H9 (cell line): ENCODE results near the gene CALCA. TPM values are rescaled to one million over a fixed set of nuclear protein-coding genes. Genes with fewer than 3 reads are reported as not detected.

Source experiments
- DNase-seq: peaks from one replicate; pipeline ENCODE4 v3.0.0-alpha.2; 2017
- H2AFZ ChIP-seq: one replicate; pipeline ENCODE4 v1.6.1; 2013; ENCODE audit warnings: mild to moderate bottlenecking, low read length, control low read depth, moderate library complexity
- H2AK5ac ChIP-seq: 2 replicates; pipeline ENCODE4 v1.6.1; 2013; ENCODE audit warnings: low read length, control low read depth, mixed read lengths; ENCODE audit not compliant: insufficient read length
- H2BK120ac ChIP-seq: one replicate; pipeline ENCODE4 v1.6.1; 2013; ENCODE audit warnings: low read depth, mild to moderate bottlenecking, low read length, control low read depth, inconsistent platforms; ENCODE audit not compliant: poor library complexity, severe bottlenecking
- H2BK12ac ChIP-seq: 2 replicates; pipeline ENCODE4 v1.6.1; 2013; ENCODE audit warnings: low read length, control low read depth, mixed read lengths, low read depth; ENCODE audit not compliant: insufficient read length
- H2BK15ac ChIP-seq: 2 replicates; pipeline ENCODE4 v1.6.1; 2013; ENCODE audit warnings: low read depth, low read length, control low read depth
- H2BK20ac ChIP-seq: one replicate; pipeline ENCODE4 v1.6.1; 2013; ENCODE audit warnings: low read depth, mild to moderate bottlenecking, low read length, control low read depth, inconsistent platforms; ENCODE audit not compliant: poor library complexity, severe bottlenecking
- H2BK5ac ChIP-seq: 2 replicates; pipeline ENCODE4 v1.6.1; 2013; ENCODE audit warnings: low read length, control low read depth, mixed read lengths; ENCODE audit not compliant: insufficient read length
- H3K14ac ChIP-seq: 2 replicates; pipeline ENCODE4 v1.6.1; 2013; ENCODE audit warnings: low read length, control low read depth; ENCODE audit not compliant: insufficient read depth
- H3K18ac ChIP-seq: 2 replicates; pipeline ENCODE4 v1.6.1; 2013; ENCODE audit warnings: low read depth, mild to moderate bottlenecking, mixed read lengths, low read length, control low read depth; ENCODE audit not compliant: insufficient read length
- H3K23ac ChIP-seq: 2 replicates; pipeline ENCODE4 v1.6.1; 2013; ENCODE audit warnings: low read length, control low read depth, mixed read lengths, low read depth; ENCODE audit not compliant: insufficient read length
- H3K23me2 ChIP-seq: 2 replicates; pipeline ENCODE4 v1.6.1; 2013; ENCODE audit warnings: low read depth, mild to moderate bottlenecking, mixed read lengths, low read length, control low read depth; ENCODE audit not compliant: insufficient read length, poor library complexity, severe bottlenecking
- H3K27ac ChIP-seq: 2 replicates; pipeline ENCODE4 v1.5.1; 2013; ENCODE audit warnings: low read length, control low read depth, mixed read lengths, low read depth; ENCODE audit not compliant: insufficient read length
- H3K27me3 ChIP-seq: 2 replicates; pipeline ENCODE4 v1.6.1; 2013; ENCODE audit warnings: low read length, control low read depth, inconsistent platforms; ENCODE audit not compliant: insufficient read depth
- H3K4ac ChIP-seq: 2 replicates; pipeline ENCODE4 v1.6.1; 2013; ENCODE audit warnings: low read depth, mild to moderate bottlenecking, control low read depth, inconsistent platforms, low read length, moderate library complexity
- H3K4me1 ChIP-seq: 2 replicates; pipeline ENCODE4 v1.6.1; 2013; ENCODE audit warnings: low read length, control low read depth, inconsistent platforms; ENCODE audit not compliant: insufficient read depth
- H3K4me2 ChIP-seq: 2 replicates; pipeline ENCODE4 v1.6.1; 2013; ENCODE audit warnings: low read length, control low read depth, mixed read lengths; ENCODE audit not compliant: insufficient read length, insufficient read depth
- H3K56ac ChIP-seq: 2 replicates; pipeline ENCODE4 v1.6.1; 2013; ENCODE audit warnings: low read depth, mild to moderate bottlenecking, mixed read lengths, low read length, control low read depth; ENCODE audit not compliant: insufficient read length
- H3K79me1 ChIP-seq: 2 replicates; pipeline ENCODE4 v1.6.1; 2013; ENCODE audit warnings: low read depth, mild to moderate bottlenecking, moderate library complexity, low read length, control low read depth, inconsistent platforms; ENCODE audit not compliant: insufficient read depth, poor library complexity, severe bottlenecking
- H3K79me2 ChIP-seq: 2 replicates; pipeline ENCODE4 v1.6.1; 2013; ENCODE audit warnings: low read length, control low read depth, inconsistent platforms; ENCODE audit not compliant: insufficient read depth
- H3K9ac ChIP-seq: 2 replicates; pipeline ENCODE4 v1.6.1; 2013; ENCODE audit warnings: low read length, control low read depth, mixed read lengths; ENCODE audit not compliant: insufficient read length; ENCODE audit errors: extremely low read depth
- H3K9me3 ChIP-seq: one replicate; pipeline ENCODE4 v1.6.1; 2013; ENCODE audit warnings: low read depth, low read length, inconsistent platforms; ENCODE audit not compliant: control insufficient read depth
- H3T11ph ChIP-seq: one replicate; pipeline ENCODE4 v1.6.1; 2013; ENCODE audit warnings: mild to moderate bottlenecking, low read length, control low read depth, inconsistent platforms
- H4K20me1 ChIP-seq: one replicate; pipeline ENCODE4 v1.6.1; 2013; ENCODE audit not compliant: control insufficient read depth, insufficient read length, insufficient read depth
- H4K5ac ChIP-seq: 2 replicates; pipeline ENCODE4 v1.6.1; 2013; ENCODE audit warnings: low read depth, mild to moderate bottlenecking, mixed read lengths, low read length, control low read depth; ENCODE audit not compliant: insufficient read length
- H4K8ac ChIP-seq: replicated peaks from 2 replicates; pipeline ENCODE4 v1.6.1; 2013; ENCODE audit warnings: low read length, control low read depth, mixed read lengths, low read depth; ENCODE audit not compliant: insufficient read length
- H4K91ac ChIP-seq: 2 replicates; pipeline ENCODE4 v1.6.1; 2013; ENCODE audit warnings: low read depth, mild to moderate bottlenecking, moderate library complexity, mixed read lengths, low read length, control low read depth; ENCODE audit not compliant: insufficient read length
- H3K27ac Mint-ChIP-seq, 3 experiments: 2 replicates in 2 of 3; 3 replicates in 1 of 3; pipeline ENCODE4 v1.8.0; 2020 to 2021; ENCODE audit warnings: mixed read lengths in 3 of 3, mild to moderate bottlenecking in 1 of 3, moderate library complexity in 1 of 3
- H3K27me3 Mint-ChIP-seq: 2 replicates; pipeline ENCODE4 v1.8.0; 2021; ENCODE audit warnings: low read depth, mild to moderate bottlenecking, moderate library complexity, mixed read lengths
- H3K36me3 Mint-ChIP-seq, 3 experiments: 2 replicates in 2 of 3; 3 replicates in 1 of 3; pipeline ENCODE4 v1.8.0; 2020 to 2021; ENCODE audit warnings: low read depth in 3 of 3, mixed read lengths in 3 of 3; ENCODE audit not compliant: insufficient read depth in 1 of 3
- H3K4me1 Mint-ChIP-seq, 2 experiments: 2 replicates each; pipeline ENCODE4 v1.8.0; 2020; ENCODE audit warnings: mixed read lengths in 2 of 2
- H3K4me3 Mint-ChIP-seq, 2 experiments: 2 replicates in 1 of 2; 3 replicates in 1 of 2; pipeline ENCODE4 v1.8.0; 2020 to 2021; ENCODE audit warnings: mild to moderate bottlenecking in 2 of 2, mixed read lengths in 2 of 2, moderate library complexity in 1 of 2
- H3K9me3 Mint-ChIP-seq, 2 experiments: 2 replicates in 1 of 2; 3 replicates in 1 of 2; pipeline ENCODE4 v1.8.0; 2020; ENCODE audit warnings: mild to moderate bottlenecking in 2 of 2, mixed read lengths in 2 of 2, moderate library complexity in 1 of 2
- WGBS: extraction: QIAGEN DNeasy Blood & Tissue Kit; methylation state at CpG from one replicate; pipeline ENCODE4 v1.1.7; 2013; ENCODE audit warnings: missing lambda C conversion rate, low lambda C conversion rate, mixed read lengths; ENCODE audit not compliant: insufficient read length; ENCODE audit errors: extremely low coverage; 5-methylcytosine and 5-hydroxymethylcytosine counted together
- total RNA-seq: library from RNA; stranded (reverse); gene quantifications from 2 replicates; pipeline ENCODE4 v1.2.1, GENCODE V29; 2021
- TF ChIP-seq, protein P1 (sequence below): fragments of 200-600 bp; sonication (generic); conservative IDR thresholded peaks from 3 replicates; pipeline ENCODE4 v1.8.0; 2021; ENCODE audit warnings: antibody characterized with exemption, mild to moderate bottlenecking

CALCA gene
- total RNA-seq, 1 experiment from 2014 or later = not detected

- H3T11ph ChIP-seq = no peak overlapping the region
- H3K27ac Mint-ChIP-seq = no peak overlapping the region
- no peak overlapping the region for H3K14ac ChIP-seq
- peaks cover 0 to 4% of the 10 kb centered on the region in 2 experiments; a peak in 1 of 5 replicates for H3K9me3 Mint-ChIP-seq
- no peak overlapping the region for H3K4ac ChIP-seq
- no CpG with 5 or more reads among the region's 1 CpG for WGBS
- H3K23ac ChIP-seq = no peak overlapping the region
- 0 out of 2 replicates have a peak, but pooled peaks cover 2% of the 10 kb centered on the region for H3K4me1 ChIP-seq
- no peaks in the 10 kb centered on the region for H3K23me2 ChIP-seq
- no peak overlapping the region for H3K56ac ChIP-seq
- no peaks in the 10 kb centered on the region for H3K79me1 ChIP-seq
- no peaks in the 10 kb centered on the region for H3K36me3 Mint-ChIP-seq
- H4K20me1 ChIP-seq = no peaks in the 10 kb centered on the region
- H2BK20ac ChIP-seq = no peak overlapping the region
- H3K4me3 Mint-ChIP-seq = no peak overlapping the region
- TF ChIP-seq, protein P1, sequence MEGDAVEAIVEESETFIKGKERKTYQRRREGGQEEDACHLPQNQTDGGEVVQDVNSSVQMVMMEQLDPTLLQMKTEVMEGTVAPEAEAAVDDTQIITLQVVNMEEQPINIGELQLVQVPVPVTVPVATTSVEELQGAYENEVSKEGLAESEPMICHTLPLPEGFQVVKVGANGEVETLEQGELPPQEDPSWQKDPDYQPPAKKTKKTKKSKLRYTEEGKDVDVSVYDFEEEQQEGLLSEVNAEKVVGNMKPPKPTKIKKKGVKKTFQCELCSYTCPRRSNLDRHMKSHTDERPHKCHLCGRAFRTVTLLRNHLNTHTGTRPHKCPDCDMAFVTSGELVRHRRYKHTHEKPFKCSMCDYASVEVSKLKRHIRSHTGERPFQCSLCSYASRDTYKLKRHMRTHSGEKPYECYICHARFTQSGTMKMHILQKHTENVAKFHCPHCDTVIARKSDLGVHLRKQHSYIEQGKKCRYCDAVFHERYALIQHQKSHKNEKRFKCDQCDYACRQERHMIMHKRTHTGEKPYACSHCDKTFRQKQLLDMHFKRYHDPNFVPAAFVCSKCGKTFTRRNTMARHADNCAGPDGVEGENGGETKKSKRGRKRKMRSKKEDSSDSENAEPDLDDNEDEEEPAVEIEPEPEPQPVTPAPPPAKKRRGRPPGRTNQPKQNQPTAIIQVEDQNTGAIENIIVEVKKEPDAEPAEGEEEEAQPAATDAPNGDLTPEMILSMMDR = no peak
- no peak overlapping the region for H2AFZ ChIP-seq
- no peak overlapping the region for H2BK120ac ChIP-seq
- H3K27me3 Mint-ChIP-seq = peaks cover 55% of the 10 kb centered on the region
- H4K5ac ChIP-seq = no peak overlapping the region
- H3K4me1 Mint-ChIP-seq = peaks cover 6% of the 10 kb centered on the region in 2 experiments
- peaks cover 5% of the 10 kb centered on the region; the same call in 1 of the 2 replicates for H3K27me3 ChIP-seq
- no peak overlapping the region for H2AK5ac ChIP-seq
- H2BK12ac ChIP-seq = no peak overlapping the region
- no peaks in the 10 kb centered on the region for H3K79me2 ChIP-seq
- no peak overlapping the region for H4K8ac ChIP-seq
- no peak overlapping the region for H3K27ac ChIP-seq
- H3K18ac ChIP-seq = no peak overlapping the region
- no peak for DNase-seq
- H4K91ac ChIP-seq = no peak overlapping the region
- H3K4me2 ChIP-seq = no peak overlapping the region
- no peaks in the 10 kb centered on the region for H3K9me3 ChIP-seq
- H2BK15ac ChIP-seq = no peak overlapping the region
- H2BK5ac ChIP-seq = no peak overlapping the region
- H3K9ac ChIP-seq = no peak overlapping the region
Measured at GRCh38 chr11:14981507-14981906, 9.4 kb upstream of the CALCA start.
